Measurements from ENCODE around the gene PPFIBP1.
"Not testable (repeated sequence)": the region's sequence is repeated elsewhere in the genome, so short reads cannot be mapped to it uniquely, and the experiment has no call there.

- TF ChIP-seq PHB2 (IDR thresholded peaks at IDR 0.05; ENCODE audit: low read depth); TEAD1 (CRISPR knock-in tag; IDR thresholded peaks at IDR 0.05); CTCF (IDR thresholded peaks at IDR 0.05 in 2 of 3, conservative IDR thresholded peaks at IDR 0.05 in 1 of 3; ENCODE audit: insufficient read depth in 2 of 3, low read depth in 1 of 3, low read length in 3 of 3); TRIM24 (IDR thresholded peaks at IDR 0.05); RAD51 (IDR thresholded peaks at IDR 0.05; ENCODE audit: borderline replicate concordance, low read depth); ZKSCAN1 (IDR thresholded peaks at IDR 0.05; ENCODE audit: low read depth, low read length); E2F8 (IDR thresholded peaks at IDR 0.05; ENCODE audit: low read depth, partially characterized antibody); ELF4 (CRISPR knock-in tag; IDR thresholded peaks at IDR 0.05): not testable (repeated sequence)
Measured at GRCh38 chr12:27598866-27599265, 74.9 kb downstream of the PPFIBP1 start.

All from K562 (cell line).